Mucosa of rectum (tissue), 2 donors: Measurements from ENCODE around the gene BMF.

ENCODE experiments used
- H3K27ac ChIP-seq, 2 donors: one replicate each; pipeline ENCODE4 v1.7.0; 2013; ENCODE audit warnings: inconsistent platforms in 2 of 2, low read depth in 2 of 2, low read length in 2 of 2
- H3K27me3 ChIP-seq, 2 donors: one replicate each; pipeline ENCODE4 v1.7.0; 2013; ENCODE audit warnings: low read length in 2 of 2; ENCODE audit not compliant: control insufficient read depth in 2 of 2, insufficient read depth in 2 of 2
- H3K36me3 ChIP-seq, 2 donors: one replicate each; pipeline ENCODE4 v1.7.0; 2013; ENCODE audit warnings: low read length in 2 of 2; ENCODE audit not compliant: control insufficient read depth in 2 of 2, insufficient read depth in 2 of 2
- H3K4me1 ChIP-seq, 2 donors: one replicate each; pipeline ENCODE4 v1.7.0; 2013; ENCODE audit warnings: low read length in 2 of 2, mild to moderate bottlenecking in 1 of 2; ENCODE audit not compliant: control insufficient read depth in 2 of 2, insufficient read depth in 2 of 2
- H3K4me3 ChIP-seq, 2 donors: one replicate each; pipeline ENCODE4 v1.7.0; 2013; ENCODE audit warnings: low read length in 2 of 2
- H3K9ac ChIP-seq, 2 donors: one replicate each; pipeline ENCODE4 v1.7.0; 2013; ENCODE audit warnings: low read length in 2 of 2, low read depth in 1 of 2, mild to moderate bottlenecking in 1 of 2
- H3K9me3 ChIP-seq, 2 donors: one replicate each; pipeline ENCODE4 v1.7.0; 2013; ENCODE audit warnings: low read length in 2 of 2; ENCODE audit not compliant: control insufficient read depth in 2 of 2
- donor health status: healthy.
- donor health status: Normal muscosa, but diverticular disease.

The BMF gene

GRCh38 chr15:40103864-40104271 is 4.8 kb downstream of the BMF start:
- Histone ChIP-seq H3K27ac (peak overlapping the region; percentile 57 to 92), H3K9ac (peak overlapping the region in 1 of 2 donors; percentile 45), H3K4me3 (peak overlapping the region in 1 of 2 donors; percentile 0), H3K4me1 (peaks cover 83 to 89% of the 10 kb centered on the region in 2 donors), H3K27me3 (no peaks in the 10 kb centered on the region), H3K36me3 (peaks cover 0 to 3% of the 10 kb centered on the region in 2 donors), H3K9me3 (no peaks in the 10 kb centered on the region)

GRCh38 chr15:40102897-40103858 is 5.5 kb downstream of the BMF start:
- peaks cover 0 to 3% of the 10 kb centered on the region in 2 donors for H3K36me3 ChIP-seq
- H3K27ac ChIP-seq = peak overlapping the region; percentile 57 to 92
- no peaks in the 10 kb centered on the region for H3K9me3 ChIP-seq
- H3K27me3 ChIP-seq = no peaks in the 10 kb centered on the region
- H3K9ac ChIP-seq = peak overlapping the region; percentile 45 to 58
- H3K4me1 ChIP-seq = peaks cover 87 to 93% of the 10 kb centered on the region in 2 donors
- peak overlapping the region; percentile 0 to 32 for H3K4me3 ChIP-seq

- Histone ChIP-seq H3K4me1 (peaks cover 87 to 90% of the 10 kb centered on the region in 2 donors), H3K9ac (no peak overlapping the region), H3K4me3 (no peak overlapping the region)
Measured at GRCh38 chr15:40100947-40101905, 7.5 kb downstream of the BMF start.

GRCh38 chr15:40100123-40100946 is 8.3 kb downstream of the BMF start:
- Histone ChIP-seq H3K36me3 (peaks cover 0 to 3% of the 10 kb centered on the region in 2 donors), H3K9me3 (no peaks in the 10 kb centered on the region), H3K9ac (no peak overlapping the region), H3K4me1 (peaks cover 84 to 89% of the 10 kb centered on the region in 2 donors), H3K27ac (peak overlapping the region in 1 of 2 donors; percentile 20), H3K4me3 (no peak overlapping the region), H3K27me3 (no peaks in the 10 kb centered on the region)

More at GRCh38 chr15:40100947-40101905, 7.5 kb downstream of the BMF start:
- Histone ChIP-seq H3K27ac (peak overlapping the region; percentile 9 to 46), H3K36me3 (peaks cover 0 to 3% of the 10 kb centered on the region in 2 donors), H3K9me3 (no peaks in the 10 kb centered on the region), H3K27me3 (no peaks in the 10 kb centered on the region)

- Histone ChIP-seq H3K4me3 (peak overlapping the region; percentile 41 to 51), H3K36me3 (peaks cover 0 to 2% of the 10 kb centered on the region in 2 donors), H3K4me1 (peaks cover 69 to 83% of the 10 kb centered on the region in 2 donors), H3K27ac (peak overlapping the region; percentile 83 to 88), H3K9me3 (no peaks in the 10 kb centered on the region), H3K9ac (peak overlapping the region; percentile 62 to 71), H3K27me3 (no peaks in the 10 kb centered on the region)
Measured at GRCh38 chr15:40098489-40099261, 10.0 kb downstream of the BMF start.

GRCh38 chr15:40097968-40098476 is 10.7 kb downstream of the BMF start:
- Histone ChIP-seq H3K4me1 (peaks cover 69 to 84% of the 10 kb centered on the region in 2 donors), H3K9me3 (no peaks in the 10 kb centered on the region), H3K36me3 (no peaks in the 10 kb centered on the region), H3K4me3 (peak overlapping the region; percentile 41 to 51), H3K9ac (peak overlapping the region; percentile 62 to 71), H3K27ac (peak overlapping the region; percentile 83 to 88), H3K27me3 (no peaks in the 10 kb centered on the region)

- peak overlapping the region; percentile 83 to 88 for H3K27ac ChIP-seq
- H3K9me3 ChIP-seq = no peaks in the 10 kb centered on the region
- no peaks in the 10 kb centered on the region for H3K27me3 ChIP-seq
- H3K4me3 ChIP-seq = peak overlapping the region in 1 of 2 donors; percentile 14
- peak overlapping the region in 1 of 2 donors; percentile 62 for H3K9ac ChIP-seq
- H3K36me3 ChIP-seq = no peaks in the 10 kb centered on the region
- H3K4me1 ChIP-seq = peaks cover 69 to 84% of the 10 kb centered on the region in 2 donors
Measured at GRCh38 chr15:40097096-40097967, 11.3 kb downstream of the BMF start.
